ENCODE data around the gene GPR141.

- TF ChIP-seq CTCF (IDR thresholded peaks at IDR 0.05 in 2 of 3, conservative IDR thresholded peaks at IDR 0.05 in 1 of 3; ENCODE audit: borderline replicate concordance in 1 of 3, insufficient read depth in 1 of 3, low read depth in 2 of 3, low read length in 2 of 3): no peak
- no peak for TF ChIP-seq POLR2AphosphoS5 (IDR thresholded peaks at IDR 0.05; ENCODE audit: low read depth, low read length)
- TF ChIP-seq POLR2A (IDR thresholded peaks at IDR 0.05; ENCODE audit: borderline replicate concordance, extremely low read depth, insufficient read depth, insufficient read length): no peak
- TF ChIP-seq TCF7L2 (IDR thresholded peaks at IDR 0.05; ENCODE audit: borderline replicate concordance, extremely low read depth, insufficient read depth, insufficient read length): no peak
- TF ChIP-seq ZNF274 (IDR thresholded peaks at IDR 0.05; ENCODE audit: low read depth, low read length): no peak
- TF ChIP-seq EGR1 (IDR thresholded peaks at IDR 0.05; ENCODE audit: low read depth): no peak
- no peak for TF ChIP-seq EZH2 (IDR thresholded peaks at IDR 0.05)
- TF ChIP-seq SRF (IDR thresholded peaks at IDR 0.05; ENCODE audit: low read depth): no peak
- TF ChIP-seq REST (IDR thresholded peaks at IDR 0.05; ENCODE audit: low read depth): no peak
- no peak for TF ChIP-seq SP1 (IDR thresholded peaks at IDR 0.05; ENCODE audit: low read depth)
- no peak for TF ChIP-seq EZH2phosphoT487 (IDR thresholded peaks at IDR 0.05; ENCODE audit: borderline replicate concordance)
- TF ChIP-seq RAD21 (IDR thresholded peaks at IDR 0.05; ENCODE audit: low read depth): no peak
- no peak for TF ChIP-seq ZBTB33 (IDR thresholded peaks at IDR 0.05; ENCODE audit: extremely low read depth, insufficient replicate concordance, low read length)
These were observed 11.7 kb upstream of the GPR141 start for GRCh38 chr7:37671876-37672275.
